ENCODE measurements around the gene DOK5.

DOK5 gene

GRCh38 chr20:54469952-54470351, 5.4 kb upstream of the DOK5 start:
- no peak for TF ChIP-seq EZH2phosphoT487 (IDR thresholded peaks at IDR 0.05; ENCODE audit: borderline replicate concordance, low read length)
- TF ChIP-seq CTCF (IDR thresholded peaks at IDR 0.05; ENCODE audit: low read depth, low read length, poor library complexity, severe bottlenecking) = no peak
- H3F3A ChIP-seq (ENCODE audit: control insufficient read depth, insufficient read depth) = no peaks in the 10 kb centered on the region
- no peak overlapping the region for H3K4me2 ChIP-seq (ENCODE audit: low read length)
- no peaks in the 10 kb centered on the region for H3K36me3 ChIP-seq (ENCODE audit: control insufficient read depth, low read length)
- H4K20me1 ChIP-seq (ENCODE audit: control insufficient read depth, insufficient read depth, low read depth, low read length) = no peaks in the 10 kb centered on the region
- no peak overlapping the region for H3K27ac ChIP-seq (ENCODE audit: low read depth, low read length)
- no peaks in the 10 kb centered on the region for H3K9me2 ChIP-seq (replicated peaks; ENCODE audit: control insufficient read depth, low read length)
- no peak overlapping the region for H3K4me3 ChIP-seq (ENCODE audit: low read length)
- no peaks in the 10 kb centered on the region for H3K27me3 ChIP-seq (ENCODE audit: control insufficient read depth, low read length)
- no peaks in the 10 kb centered on the region for H3K4me1 ChIP-seq (ENCODE audit: control insufficient read depth, low read length)
- no peaks in the 10 kb centered on the region for H3K9me3 ChIP-seq (ENCODE audit: control insufficient read depth, insufficient read depth, low read length)
- no peaks in the 10 kb centered on the region for H3K79me2 ChIP-seq (ENCODE audit: control insufficient read depth, low read length)

DNA sequence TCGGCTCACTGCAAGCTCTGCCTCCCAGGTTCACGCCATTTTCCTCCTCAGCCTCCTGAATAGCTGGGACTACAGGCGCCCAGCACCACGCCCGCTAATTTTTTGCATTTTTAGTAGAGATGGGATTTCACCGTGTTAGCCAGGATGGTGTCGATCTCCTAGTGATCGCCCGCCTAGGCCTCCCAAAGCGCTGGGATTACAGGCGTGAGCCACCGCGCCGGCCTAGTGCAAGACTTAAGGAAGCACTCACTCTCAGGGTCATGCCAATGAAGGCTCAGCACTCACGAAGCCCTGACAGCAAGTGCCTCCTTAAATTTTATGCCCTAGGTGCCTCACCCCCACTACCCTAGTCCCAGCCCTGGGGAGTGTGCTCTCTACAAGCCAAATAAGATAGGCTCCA, 4.7 kb upstream of the DOK5 start:
- no peak for TF ChIP-seq EZH2phosphoT487 (IDR thresholded peaks at IDR 0.05; ENCODE audit: borderline replicate concordance, low read length)
- no peak for TF ChIP-seq CTCF (IDR thresholded peaks at IDR 0.05; ENCODE audit: low read depth, low read length, poor library complexity, severe bottlenecking)
- Histone ChIP-seq H3K4me3 (ENCODE audit: low read length) (no peak overlapping the region), H3K4me2 (ENCODE audit: low read length) (no peak overlapping the region), H3K36me3 (ENCODE audit: control insufficient read depth, low read length) (no peaks in the 10 kb centered on the region), H4K20me1 (ENCODE audit: control insufficient read depth, insufficient read depth, low read depth, low read length) (no peaks in the 10 kb centered on the region), H3K27ac (ENCODE audit: low read depth, low read length) (no peak overlapping the region), H3K9me2 (replicated peaks; ENCODE audit: control insufficient read depth, low read length) (no peaks in the 10 kb centered on the region), H3K4me1 (ENCODE audit: control insufficient read depth, low read length) (no peaks in the 10 kb centered on the region), H3K27me3 (ENCODE audit: control insufficient read depth, low read length) (no peaks in the 10 kb centered on the region), H3K79me2 (ENCODE audit: control insufficient read depth, low read length) (no peaks in the 10 kb centered on the region), H3F3A (ENCODE audit: control insufficient read depth, insufficient read depth) (no peaks in the 10 kb centered on the region), H3K9me3 (ENCODE audit: control insufficient read depth, insufficient read depth, low read length) (no peaks in the 10 kb centered on the region)

- no peaks in the 10 kb centered on the region for H3K9me2 ChIP-seq (replicated peaks; ENCODE audit: control insufficient read depth, low read length)
- H3K27ac ChIP-seq (ENCODE audit: low read depth, low read length) = no peak overlapping the region
- H4K20me1 ChIP-seq (ENCODE audit: control insufficient read depth, insufficient read depth, low read depth, low read length) = no peaks in the 10 kb centered on the region
- no peaks in the 10 kb centered on the region for H3F3A ChIP-seq (ENCODE audit: control insufficient read depth, insufficient read depth)
- H3K4me1 ChIP-seq (ENCODE audit: control insufficient read depth, low read length) = no peaks in the 10 kb centered on the region
- no peaks in the 10 kb centered on the region for H3K9me3 ChIP-seq (ENCODE audit: control insufficient read depth, insufficient read depth, low read length)
- H3K36me3 ChIP-seq (ENCODE audit: control insufficient read depth, low read length) = no peaks in the 10 kb centered on the region
- H3K27me3 ChIP-seq (ENCODE audit: control insufficient read depth, low read length) = no peaks in the 10 kb centered on the region
- no peak overlapping the region for H3K4me3 ChIP-seq (ENCODE audit: low read length)
- TF ChIP-seq CTCF (IDR thresholded peaks at IDR 0.05; ENCODE audit: low read depth, low read length, poor library complexity, severe bottlenecking) (no peak), EZH2phosphoT487 (IDR thresholded peaks at IDR 0.05; ENCODE audit: borderline replicate concordance, low read length) (no peak)
- H3K79me2 ChIP-seq (ENCODE audit: control insufficient read depth, low read length) = no peaks in the 10 kb centered on the region
- no peak overlapping the region for H3K4me2 ChIP-seq (ENCODE audit: low read length)
These were observed 2.8 kb upstream of the DOK5 start for GRCh38 chr20:54472607-54473006.

DNA sequence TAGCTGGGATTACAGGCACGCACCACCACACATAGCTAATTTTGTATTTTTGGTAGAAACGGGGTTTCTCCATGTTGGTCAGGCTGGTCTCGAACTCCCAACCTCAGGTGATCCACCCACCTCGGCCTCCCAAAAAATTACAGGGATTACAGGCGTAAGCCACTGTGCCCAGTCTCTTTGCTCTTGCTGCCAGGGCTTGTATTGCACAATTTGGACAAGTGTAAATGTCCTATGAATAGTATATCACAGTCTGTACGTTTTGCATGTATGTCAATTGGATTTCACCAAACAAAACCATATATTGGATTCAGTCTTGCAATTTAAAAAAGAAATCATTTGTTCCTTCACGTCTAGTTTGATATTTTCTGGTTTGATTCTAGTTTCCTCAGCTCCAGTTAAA, 2.1 kb upstream of the DOK5 start:
- H3K36me3 ChIP-seq (ENCODE audit: control insufficient read depth, low read length) = no peaks in the 10 kb centered on the region
- H3K27me3 ChIP-seq (ENCODE audit: control insufficient read depth, low read length) = no peaks in the 10 kb centered on the region
- no peak overlapping the region for H3K4me2 ChIP-seq (ENCODE audit: low read length)
- H3K9me3 ChIP-seq (ENCODE audit: control insufficient read depth, insufficient read depth, low read length) = no peaks in the 10 kb centered on the region
- no peak overlapping the region for H3K27ac ChIP-seq (ENCODE audit: low read depth, low read length)
- H3K9me2 ChIP-seq (replicated peaks; ENCODE audit: control insufficient read depth, low read length) = no peaks in the 10 kb centered on the region
- no peaks in the 10 kb centered on the region for H4K20me1 ChIP-seq (ENCODE audit: control insufficient read depth, insufficient read depth, low read depth, low read length)
- no peak overlapping the region for H3K4me3 ChIP-seq (ENCODE audit: low read length)
- TF ChIP-seq CTCF (IDR thresholded peaks at IDR 0.05; ENCODE audit: low read depth, low read length, poor library complexity, severe bottlenecking) = no peak
- no peak for TF ChIP-seq EZH2phosphoT487 (IDR thresholded peaks at IDR 0.05; ENCODE audit: borderline replicate concordance, low read length)
- H3F3A ChIP-seq (ENCODE audit: control insufficient read depth, insufficient read depth) = no peaks in the 10 kb centered on the region
- no peaks in the 10 kb centered on the region for H3K79me2 ChIP-seq (ENCODE audit: control insufficient read depth, low read length)
- H3K4me1 ChIP-seq (ENCODE audit: control insufficient read depth, low read length) = no peaks in the 10 kb centered on the region

All from DOHH2 (cell line).